Hepatocyte (in vitro differentiated cells): ENCODE results near the gene CACNA1B.

Experiments
- CTCF ChIP-seq: fragments of 200-600 bp; sonication (generic); IDR thresholded peaks from 2 replicates; pipeline ENCODE4 v1.5.1; 2016; ENCODE audit warnings: antibody characterized with exemption, mild to moderate bottlenecking; ENCODE audit not compliant: poor library complexity
- EZH2 ChIP-seq: fragments of 200-600 bp; sonication (generic); IDR thresholded peaks from 2 replicates; pipeline ENCODE4 v1.6.1; 2016; ENCODE audit warnings: antibody characterized with exemption, mild to moderate bottlenecking, borderline replicate concordance

GRCh38 chr9:138117836-138118235 lies 240.3 kb downstream of the CACNA1B start:
- no peak for TF ChIP-seq CTCF
- TF ChIP-seq EZH2, result no peak
